Mesenchymal stem cell (in vitro differentiated cells and primary cell): ENCODE measurements around the gene TLCD2.
"Not testable (repeated sequence)": the region's sequence is repeated elsewhere in the genome, so short reads cannot be mapped to it uniquely, and the experiment has no call there.

ENCODE experiments used
- DNase-seq: peaks from one replicate; pipeline ENCODE4 v3.0.0-alpha.2; 2013
- H2AFZ ChIP-seq: one replicate; pipeline ENCODE4 v1.6.1; 2013; ENCODE audit warnings: low read depth, mild to moderate bottlenecking, control low read depth, inconsistent platforms, low read length, moderate library complexity
- H2AK5ac ChIP-seq: 2 replicates; pipeline ENCODE4 v1.6.1; 2013; ENCODE audit warnings: low read length, moderate library complexity, mild to moderate bottlenecking, inconsistent platforms; ENCODE audit not compliant: severe bottlenecking
- H2BK120ac ChIP-seq: one replicate; pipeline ENCODE4 v1.6.1; 2013; ENCODE audit warnings: low read depth, mild to moderate bottlenecking, inconsistent platforms, low read length, moderate library complexity
- H2BK12ac ChIP-seq, 2 experiments: one replicate each; pipeline ENCODE4 v1.6.1; 2013; ENCODE audit warnings: inconsistent platforms in 2 of 2, low read length in 2 of 2, mild to moderate bottlenecking in 2 of 2, moderate library complexity in 2 of 2, control low read depth in 1 of 2
- H2BK15ac ChIP-seq: one replicate; pipeline ENCODE4 v1.6.1; 2013; ENCODE audit warnings: mild to moderate bottlenecking, low read depth, inconsistent platforms; ENCODE audit not compliant: poor library complexity, severe bottlenecking
- H2BK5ac ChIP-seq: 2 replicates; pipeline ENCODE4 v1.6.1; 2013; ENCODE audit warnings: low read depth, mild to moderate bottlenecking, low read length, control low read depth, inconsistent platforms; ENCODE audit not compliant: poor library complexity, severe bottlenecking
- H3K14ac ChIP-seq, 2 experiments: one replicate each; pipeline ENCODE4 v1.6.1; 2013; ENCODE audit warnings: inconsistent platforms in 2 of 2, low read length in 2 of 2, control low read depth in 1 of 2, mild to moderate bottlenecking in 1 of 2, moderate library complexity in 1 of 2
- H3K18ac ChIP-seq, 2 experiments: one replicate each; pipeline ENCODE4 v1.6.1; 2013; ENCODE audit warnings: inconsistent platforms in 2 of 2, low read length in 2 of 2, control low read depth in 1 of 2, low read depth in 1 of 2, mild to moderate bottlenecking in 1 of 2
- H3K23ac ChIP-seq, 2 experiments: one replicate each; pipeline ENCODE4 v1.6.1; 2013; ENCODE audit warnings: inconsistent platforms in 2 of 2, low read length in 2 of 2, mild to moderate bottlenecking in 2 of 2, moderate library complexity in 2 of 2, control low read depth in 1 of 2
- H3K27ac ChIP-seq: 2 replicates; pipeline ENCODE4 v1.5.1; 2013; ENCODE audit warnings: mild to moderate bottlenecking, moderate library complexity, low read length, control low read depth, inconsistent platforms; ENCODE audit not compliant: poor library complexity, severe bottlenecking
- H3K27me3 ChIP-seq, 2 experiments: 2 replicates each; pipeline versions ENCODE4 v1.6.1 to v1.7.0; 2013; ENCODE audit warnings: low read length in 2 of 2, mild to moderate bottlenecking in 2 of 2, moderate library complexity in 2 of 2, control low read depth in 1 of 2, inconsistent platforms in 1 of 2; ENCODE audit not compliant: control insufficient read depth in 1 of 2, insufficient read depth in 1 of 2
- H3K36me3 ChIP-seq, 2 experiments: 2 replicates each; pipeline versions ENCODE4 v1.6.1 to v1.7.0; 2013; ENCODE audit warnings: low read length in 2 of 2, control low read depth in 1 of 2, inconsistent platforms in 1 of 2, low read depth in 1 of 2, mild to moderate bottlenecking in 1 of 2; ENCODE audit not compliant: insufficient read depth in 2 of 2, control insufficient read depth in 1 of 2
- H3K4ac ChIP-seq, 2 experiments: one replicate each; pipeline ENCODE4 v1.6.1; 2013; ENCODE audit warnings: inconsistent platforms in 2 of 2, low read length in 2 of 2, mild to moderate bottlenecking in 2 of 2, moderate library complexity in 2 of 2, control low read depth in 1 of 2, low read depth in 1 of 2
- H3K4me1 ChIP-seq: 2 replicates; pipeline ENCODE4 v1.6.1; 2013; ENCODE audit warnings: low read depth, low read length, control low read depth; ENCODE audit not compliant: control insufficient read depth, insufficient read depth
- H3K4me2 ChIP-seq: 2 replicates; pipeline ENCODE4 v1.6.1; 2013; ENCODE audit warnings: low read length, mild to moderate bottlenecking, inconsistent platforms; ENCODE audit not compliant: poor library complexity, severe bottlenecking
- H3K4me3 ChIP-seq, 2 experiments: 2 replicates each; pipeline versions ENCODE4 v1.5.1 to v1.7.0; 2013; ENCODE audit warnings: low read length in 2 of 2, mild to moderate bottlenecking in 2 of 2, control low read depth in 1 of 2, low read depth in 1 of 2; ENCODE audit not compliant: insufficient read depth in 1 of 2
- H3K79me1 ChIP-seq: replicated peaks from 2 replicates; pipeline ENCODE4 v1.6.1; 2013; ENCODE audit warnings: mild to moderate bottlenecking, control low read depth, low read length, inconsistent platforms; ENCODE audit not compliant: poor library complexity, severe bottlenecking
- H3K9ac ChIP-seq: 2 replicates; pipeline ENCODE4 v1.7.0; 2013; ENCODE audit warnings: mild to moderate bottlenecking, low read length, moderate library complexity
- H3K9me3 ChIP-seq: 2 replicates; pipeline ENCODE4 v1.7.0; 2013; ENCODE audit warnings: mild to moderate bottlenecking, low read length; ENCODE audit not compliant: control insufficient read depth
- H4K8ac ChIP-seq: one replicate; pipeline ENCODE4 v1.6.1; 2013; ENCODE audit warnings: inconsistent platforms, mild to moderate bottlenecking, low read length, moderate library complexity
- H4K91ac ChIP-seq: one replicate; pipeline ENCODE4 v1.6.1; 2013; ENCODE audit warnings: mild to moderate bottlenecking, low read length, inconsistent platforms
- WGBS: methylation state at CpG from one replicate; pipeline ENCODE4 v1.1.7; 2013; ENCODE audit warnings: mixed read lengths; 5-methylcytosine and 5-hydroxymethylcytosine counted together

Gene TLCD2

GRCh38 chr17:1709403-1709951, 700 bp downstream of the TLCD2 start:
- Histone ChIP-seq H2AK5ac (no peak overlapping the region), H3K9ac (peak overlapping the region; percentile 93), H3K4me3 (peak overlapping the region; percentile 68 to 77), H3K27ac (no peak overlapping the region), H2AFZ (no peak overlapping the region), H2BK120ac (peak overlapping the region; percentile 92), H3K9me3 (no peaks in the 10 kb centered on the region), H3K27me3 (no peaks in the 10 kb centered on the region), H2BK12ac (no peak overlapping the region), H4K91ac (no peak overlapping the region), H3K18ac (peak overlapping the region in 1 of 2 experiments; percentile 49), H3K79me1 (no peaks in the 10 kb centered on the region), H3K36me3 (peaks cover 39 to 46% of the 10 kb centered on the region in 2 experiments), H3K4me2 (peak overlapping the region; percentile 96), H2BK5ac (no peak overlapping the region), H3K14ac (no peak overlapping the region), H3K23ac (no peak overlapping the region), H3K4me1 (peaks cover 37% of the 10 kb centered on the region), H2BK15ac (no peak overlapping the region), H4K8ac (peak overlapping the region; percentile 45), H3K4ac (no peak overlapping the region)
- WGBS, result 10% methylated on average over 7 of the region's 16 CpGs
- DNase-seq, result peak; percentile 68

- not testable (repeated sequence) for H2BK5ac ChIP-seq, H2AFZ ChIP-seq, H3K4ac ChIP-seq, H3K27ac ChIP-seq, H3K4me3 ChIP-seq, H3K9ac ChIP-seq, H3K18ac ChIP-seq, H3K4me2 ChIP-seq, H3K27me3 ChIP-seq, H4K8ac ChIP-seq, H3K14ac ChIP-seq, H3K9me3 ChIP-seq, H4K91ac ChIP-seq, H3K79me1 ChIP-seq, DNase-seq, H2BK120ac ChIP-seq, H3K23ac ChIP-seq, H2AK5ac ChIP-seq, H2BK15ac ChIP-seq
- Histone ChIP-seq H3K4me1 (peaks cover 34% of the 10 kb centered on the region), H3K36me3 (peaks cover 35 to 40% of the 10 kb centered on the region in 2 experiments), H2BK12ac (peak overlapping the region in 1 of 2 experiments; percentile 10)
- over 99% methylated on average over 10 of the region's 10 CpGs for WGBS
Measured at GRCh38 chr17:1708791-1709346, 1.3 kb downstream of the TLCD2 start.

GRCh38 chr17:1707107-1707506, 3.1 kb downstream of the TLCD2 start:
- Histone ChIP-seq H3K9ac (no peak overlapping the region), H3K4me1 (peaks cover 18% of the 10 kb centered on the region), H2BK12ac (no peak overlapping the region), H3K23ac (no peak overlapping the region), H3K14ac (no peak overlapping the region), H2BK5ac (no peak overlapping the region), H3K4me2 (no peak overlapping the region), H3K18ac (no peak overlapping the region), H4K8ac (no peak overlapping the region), H2BK120ac (no peak overlapping the region), H2AK5ac (no peak overlapping the region), H2BK15ac (no peak overlapping the region), H3K4ac (no peak overlapping the region), H3K4me3 (no peak overlapping the region), H2AFZ (no peak overlapping the region), H3K27me3 (no peaks in the 10 kb centered on the region), H3K36me3 (peaks cover 17 to 23% of the 10 kb centered on the region in 2 experiments), H3K9me3 (no peaks in the 10 kb centered on the region), H3K79me1 (no peaks in the 10 kb centered on the region), H4K91ac (no peak overlapping the region), H3K27ac (no peak overlapping the region)
- WGBS, result 94% methylated on average over 5 of the region's 5 CpGs
- no peak for DNase-seq

GRCh38 chr17:1705004-1705403, 5.2 kb downstream of the TLCD2 start:
- H4K8ac ChIP-seq, result no peak overlapping the region
- no peaks in the 10 kb centered on the region for H3K9me3 ChIP-seq
- H3K23ac ChIP-seq, result no peak overlapping the region
- H3K9ac ChIP-seq, result no peak overlapping the region
- H3K4me1 ChIP-seq, result peaks cover 9% of the 10 kb centered on the region
- no peak overlapping the region for H3K4me2 ChIP-seq
- H3K14ac ChIP-seq, result no peak overlapping the region
- H3K36me3 ChIP-seq, result peaks cover 5 to 14% of the 10 kb centered on the region in 2 experiments
- H4K91ac ChIP-seq, result no peak overlapping the region
- H2AK5ac ChIP-seq, result no peak overlapping the region
- H3K27me3 ChIP-seq, result no peaks in the 10 kb centered on the region
- WGBS, result 88% methylated on average over 7 of the region's 7 CpGs
- no peak overlapping the region for H2AFZ ChIP-seq
- no peak overlapping the region for H3K18ac ChIP-seq
- H3K4me3 ChIP-seq, result no peak overlapping the region
- H3K79me1 ChIP-seq, result no peaks in the 10 kb centered on the region
- no peak overlapping the region for H2BK120ac ChIP-seq
- H2BK12ac ChIP-seq, result no peak overlapping the region
- no peak overlapping the region for H2BK5ac ChIP-seq
- no peak overlapping the region for H3K4ac ChIP-seq
- no peak overlapping the region for H3K27ac ChIP-seq
- no peak for DNase-seq
- no peak overlapping the region for H2BK15ac ChIP-seq
